ENCODE data around the gene EIF1AY. TPM values are rescaled to one million over a fixed set of nuclear protein-coding genes. Genes with fewer than 3 reads are reported as not detected.

The EIF1AY gene
- total RNA-seq, 1 experiment from 2014 or later = not detected

- no peak overlapping the region for H3K4me3 ChIP-seq (ENCODE audit: low read depth, low read length, poor library complexity, severe bottlenecking)
- no peak for DNase-seq (ENCODE audit: low spot score)
- no peaks in the 10 kb centered on the region for H3K36me3 ChIP-seq (ENCODE audit: insufficient read depth, low read length, poor library complexity, severe bottlenecking)
- H3K27me3 ChIP-seq (replicated peaks; ENCODE audit: insufficient read depth, low read depth, low read length, poor library complexity) = no peaks in the 10 kb centered on the region
- CTCF ChIA-PET = no interaction called here
- H3K4me1 ChIP-seq (ENCODE audit: insufficient read depth, low read length, poor library complexity, severe bottlenecking) = no peaks in the 10 kb centered on the region
- no peak for TF ChIP-seq EZH2 (IDR thresholded peaks at IDR 0.05; ENCODE audit: borderline replicate concordance, low read depth, low read length, poor library complexity, severe bottlenecking)
- TF ChIP-seq, protein P1, sequence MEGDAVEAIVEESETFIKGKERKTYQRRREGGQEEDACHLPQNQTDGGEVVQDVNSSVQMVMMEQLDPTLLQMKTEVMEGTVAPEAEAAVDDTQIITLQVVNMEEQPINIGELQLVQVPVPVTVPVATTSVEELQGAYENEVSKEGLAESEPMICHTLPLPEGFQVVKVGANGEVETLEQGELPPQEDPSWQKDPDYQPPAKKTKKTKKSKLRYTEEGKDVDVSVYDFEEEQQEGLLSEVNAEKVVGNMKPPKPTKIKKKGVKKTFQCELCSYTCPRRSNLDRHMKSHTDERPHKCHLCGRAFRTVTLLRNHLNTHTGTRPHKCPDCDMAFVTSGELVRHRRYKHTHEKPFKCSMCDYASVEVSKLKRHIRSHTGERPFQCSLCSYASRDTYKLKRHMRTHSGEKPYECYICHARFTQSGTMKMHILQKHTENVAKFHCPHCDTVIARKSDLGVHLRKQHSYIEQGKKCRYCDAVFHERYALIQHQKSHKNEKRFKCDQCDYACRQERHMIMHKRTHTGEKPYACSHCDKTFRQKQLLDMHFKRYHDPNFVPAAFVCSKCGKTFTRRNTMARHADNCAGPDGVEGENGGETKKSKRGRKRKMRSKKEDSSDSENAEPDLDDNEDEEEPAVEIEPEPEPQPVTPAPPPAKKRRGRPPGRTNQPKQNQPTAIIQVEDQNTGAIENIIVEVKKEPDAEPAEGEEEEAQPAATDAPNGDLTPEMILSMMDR (conservative IDR thresholded peaks at IDR 0.05; ENCODE audit: low read depth, low read length) = no peak
- no peaks in the 10 kb centered on the region for H3K9me3 ChIP-seq (ENCODE audit: low read depth, low read length, poor library complexity, severe bottlenecking)
- no TSS peak for BruUV-seq (replicated peaks)
- POLR2A ChIA-PET (ENCODE audit: low non-redundant PET) = no interaction called here
- intact Hi-C loops (cut with micrococcal nuclease; ENCODE audit: unreplicated experiment) = no loop called here
- H3K27ac ChIP-seq (ENCODE audit: low read depth, low read length, poor library complexity, severe bottlenecking) = no peak overlapping the region
Measured at GRCh38 chrY:20558677-20559076, 16.9 kb upstream of the EIF1AY start.

DNA sequence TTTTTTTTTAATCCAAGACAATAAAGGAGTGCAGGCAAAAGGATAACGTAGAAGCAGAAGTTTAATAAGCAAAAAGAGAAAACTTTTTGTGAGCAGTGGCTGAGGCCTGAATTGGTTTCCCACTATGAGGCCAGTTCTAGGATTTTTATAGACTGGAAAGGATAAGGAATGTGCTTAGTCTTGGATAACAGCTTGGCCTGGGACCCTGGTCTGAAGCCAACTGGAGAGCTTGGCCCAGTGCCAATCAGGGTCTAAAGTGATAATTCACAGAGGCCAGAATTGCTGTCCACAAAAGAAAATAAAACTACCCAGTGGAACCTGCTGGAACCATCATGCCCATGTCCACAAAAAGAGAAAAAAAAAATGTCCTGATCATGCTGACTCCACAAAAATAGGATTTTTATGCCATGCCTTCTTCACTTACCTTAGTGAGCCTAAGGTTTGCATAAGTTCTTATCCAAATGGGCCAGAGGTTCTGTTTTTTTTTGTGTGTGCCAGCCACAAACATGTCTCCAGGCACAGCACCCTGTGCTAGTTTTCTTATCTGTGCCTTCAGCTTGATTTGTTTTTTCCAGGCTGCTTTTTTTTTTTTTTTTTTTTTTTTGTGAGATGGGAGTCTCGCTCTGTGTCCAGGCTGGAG, 15.6 kb upstream of the EIF1AY start:
- CTCF ChIA-PET = no interaction called here
- POLR2A ChIA-PET (ENCODE audit: low non-redundant PET) = no interaction called here
- BruUV-seq (replicated peaks) = no TSS peak

GRCh38 chrY:20571306-20571705, 4.3 kb upstream of the EIF1AY start:
- intact Hi-C loops (cut with micrococcal nuclease; ENCODE audit: unreplicated experiment) = no loop called here
- no peak for TF ChIP-seq EZH2 (IDR thresholded peaks at IDR 0.05; ENCODE audit: borderline replicate concordance, low read depth, low read length, poor library complexity, severe bottlenecking)
- TF ChIP-seq, protein P1 (conservative IDR thresholded peaks at IDR 0.05; ENCODE audit: low read depth, low read length) = no peak
- no peaks in the 10 kb centered on the region for H3K4me1 ChIP-seq (ENCODE audit: insufficient read depth, low read length, poor library complexity, severe bottlenecking)
- no peaks in the 10 kb centered on the region for H3K9me3 ChIP-seq (ENCODE audit: low read depth, low read length, poor library complexity, severe bottlenecking)
- no peaks in the 10 kb centered on the region for H3K36me3 ChIP-seq (ENCODE audit: insufficient read depth, low read length, poor library complexity, severe bottlenecking)
- no peak overlapping the region for H3K27ac ChIP-seq (ENCODE audit: low read depth, low read length, poor library complexity, severe bottlenecking)
- ChIA-PET POLR2A (ENCODE audit: low non-redundant PET) (no interaction called here), CTCF (no interaction called here)
- no peak overlapping the region for H3K4me3 ChIP-seq (ENCODE audit: low read depth, low read length, poor library complexity, severe bottlenecking)
- no peak for DNase-seq (ENCODE audit: low spot score)
- no peaks in the 10 kb centered on the region for H3K27me3 ChIP-seq (replicated peaks; ENCODE audit: insufficient read depth, low read depth, low read length, poor library complexity)
- no TSS peak for BruUV-seq (replicated peaks)

More for the DNA sequence above, 15.6 kb upstream of the EIF1AY start:
- H3K27me3 ChIP-seq (replicated peaks; ENCODE audit: insufficient read depth, low read depth, low read length, poor library complexity) = no peaks in the 10 kb centered on the region
- no peak overlapping the region for H3K27ac ChIP-seq (ENCODE audit: low read depth, low read length, poor library complexity, severe bottlenecking)
- no peaks in the 10 kb centered on the region for H3K36me3 ChIP-seq (ENCODE audit: insufficient read depth, low read length, poor library complexity, severe bottlenecking)
- intact Hi-C loops (cut with micrococcal nuclease; ENCODE audit: unreplicated experiment) = no loop called here
- no peak overlapping the region for H3K4me3 ChIP-seq (ENCODE audit: low read depth, low read length, poor library complexity, severe bottlenecking)
- no peak for TF ChIP-seq EZH2 (IDR thresholded peaks at IDR 0.05; ENCODE audit: borderline replicate concordance, low read depth, low read length, poor library complexity, severe bottlenecking)
- TF ChIP-seq, protein P1 (conservative IDR thresholded peaks at IDR 0.05; ENCODE audit: low read depth, low read length) = no peak
- H3K4me1 ChIP-seq (ENCODE audit: insufficient read depth, low read length, poor library complexity, severe bottlenecking) = no peaks in the 10 kb centered on the region
- no peaks in the 10 kb centered on the region for H3K9me3 ChIP-seq (ENCODE audit: low read depth, low read length, poor library complexity, severe bottlenecking)
- DNase-seq (ENCODE audit: low spot score) = no peak
